GM12878 (cell line): ENCODE data around the gene CYTL1.

Source experiments
- ATF3 ChIP-seq: IDR thresholded peaks from 2 replicates; pipeline ENCODE4 v1.6.1; 2011; ENCODE audit warnings: low read depth, mild to moderate bottlenecking, low read length, moderate library complexity, borderline replicate concordance; ENCODE audit errors: extremely low read depth
- EZH2 ChIP-seq: IDR thresholded peaks from 2 replicates; pipeline ENCODE4 v1.6.1; 2012; ENCODE audit warnings: low read depth, mild to moderate bottlenecking, control low read depth, inconsistent platforms, low read length, borderline replicate concordance; ENCODE audit not compliant: control insufficient read depth
- HDAC2 ChIP-seq: fragments of 200-600 bp; sonication (generic); IDR thresholded peaks from 2 replicates; pipeline ENCODE4 v1.6.1; 2017
- NFYB ChIP-seq: IDR thresholded peaks from 2 replicates; pipeline ENCODE4 v1.6.1; 2011; ENCODE audit warnings: low read depth, mild to moderate bottlenecking, low read length, improper control_type of control experiment, moderate library complexity; ENCODE audit not compliant: insufficient read depth
- POLR2AphosphoS5 ChIP-seq: IDR thresholded peaks from 2 replicates; pipeline ENCODE4 v1.6.1; 2011; ENCODE audit warnings: mild to moderate bottlenecking, low read length, inconsistent platforms

GRCh38 chr4:4995103-4995907 lies 24.0 kb downstream of the CYTL1 start:
- TF ChIP-seq NFYB: no peak
- no peak for TF ChIP-seq POLR2AphosphoS5
- no peak for TF ChIP-seq ATF3
- TF ChIP-seq EZH2: no peak
- no peak for TF ChIP-seq HDAC2
